HG03097 (cell line): ENCODE data around the gene COX7A2L.
"Not testable (repeated sequence)": the region's sequence is repeated elsewhere in the genome, so short reads cannot be mapped to it uniquely, and the experiment has no call there.

Experiments
- ATAC-seq: cut with Tn5 transposase; IDR thresholded peaks from one replicate; pipeline ENCODE4 v1.9.1; 2021; ENCODE audit not compliant: unreplicated experiment, low FRiP score

COX7A2L gene

GRCh38 chr2:42340045-42340937 is 20.7 kb downstream of the COX7A2L start:
- ATAC-seq: no peak

- no peak for ATAC-seq
Observed at GRCh38 chr2:42339191-42339912, 21.7 kb downstream of the COX7A2L start.

GRCh38 chr2:42338567-42339190 is 22.3 kb downstream of the COX7A2L start:
- ATAC-seq: no peak

- no peak for ATAC-seq
Observed at GRCh38 chr2:42337846-42338566, 23.0 kb downstream of the COX7A2L start.

DNA sequence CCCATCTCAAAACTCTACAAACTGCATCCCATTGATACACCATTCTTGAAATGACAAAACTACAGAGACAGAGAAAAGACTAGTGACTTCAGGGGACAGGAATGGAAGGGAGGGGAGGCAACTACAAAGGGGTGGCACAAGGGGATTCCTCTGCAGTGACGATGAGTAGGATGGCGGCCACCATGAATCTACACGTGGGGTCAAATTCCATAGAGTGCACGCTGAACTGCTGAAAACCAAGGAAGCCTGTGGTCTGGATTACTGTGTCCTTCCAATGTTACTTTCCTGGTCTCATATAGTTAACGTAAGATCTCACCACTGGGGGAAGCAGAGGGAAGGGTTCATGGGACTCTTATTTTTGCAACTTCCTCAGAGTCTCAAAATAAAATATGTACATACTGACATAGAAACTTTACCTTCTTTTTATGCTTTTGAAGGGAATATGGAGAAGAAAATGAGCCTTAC is 23.6 kb downstream of the COX7A2L start:
- ATAC-seq: no peak

GRCh38 chr2:42336361-42336965 is 24.6 kb downstream of the COX7A2L start:
- ATAC-seq: no peak

DNA sequence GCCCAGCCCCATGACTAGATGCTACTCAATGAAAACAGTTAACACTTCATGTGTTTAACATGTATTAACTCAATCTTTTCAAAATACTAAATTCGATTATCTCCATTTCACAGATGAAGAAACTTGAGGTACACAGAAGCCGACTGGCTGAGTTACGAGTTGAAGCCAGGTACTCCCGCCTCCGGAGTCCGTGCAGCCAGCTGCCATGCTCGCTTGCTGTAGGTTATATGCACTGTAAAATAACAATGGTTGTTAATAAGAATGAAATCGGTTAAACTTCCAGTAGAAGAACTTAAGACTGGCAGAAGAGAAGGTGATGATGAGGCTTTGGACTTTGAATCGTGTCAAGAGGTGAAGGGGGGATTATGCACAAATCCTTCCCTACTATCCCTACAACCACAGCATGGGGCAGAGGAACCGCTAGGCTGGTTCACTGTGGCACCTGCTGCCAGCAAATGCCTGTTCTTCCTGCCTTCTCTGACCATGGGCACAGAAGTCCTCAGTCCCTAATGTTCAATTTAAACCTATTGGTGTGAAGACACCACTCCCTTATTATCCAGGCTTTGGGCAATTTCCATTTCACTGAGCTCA is 25.4 kb downstream of the COX7A2L start:
- no peak for ATAC-seq

GRCh38 chr2:42334865-42335264 is 26.2 kb downstream of the COX7A2L start:
- not testable (repeated sequence) for ATAC-seq

GRCh38 chr2:42334220-42334619 is 26.8 kb downstream of the COX7A2L start:
- no peak for ATAC-seq

GRCh38 chr2:42333579-42333978 is 27.4 kb downstream of the COX7A2L start:
- ATAC-seq: no peak

DNA sequence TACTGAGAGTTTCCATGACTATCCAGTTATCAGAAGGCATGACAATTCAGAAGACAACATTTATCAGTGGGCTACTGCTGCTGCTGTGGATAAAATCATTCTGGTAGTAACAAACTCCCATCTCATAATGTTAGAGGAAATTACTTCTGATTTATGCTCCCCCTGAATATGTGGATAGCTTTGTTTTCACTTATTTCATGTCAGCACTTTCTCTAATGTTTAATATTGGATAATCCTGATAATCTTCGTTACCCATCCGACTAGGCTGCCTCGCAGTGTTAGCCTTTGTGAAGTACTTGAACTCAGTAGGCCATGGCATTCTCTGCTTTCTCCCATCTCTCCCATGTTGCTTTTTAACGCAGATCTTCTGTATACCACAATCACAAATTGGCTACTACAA is 28.4 kb downstream of the COX7A2L start:
- ATAC-seq: no peak

- ATAC-seq: no peak
Observed at GRCh38 chr2:42331569-42332284, 29.3 kb downstream of the COX7A2L start.

DNA sequence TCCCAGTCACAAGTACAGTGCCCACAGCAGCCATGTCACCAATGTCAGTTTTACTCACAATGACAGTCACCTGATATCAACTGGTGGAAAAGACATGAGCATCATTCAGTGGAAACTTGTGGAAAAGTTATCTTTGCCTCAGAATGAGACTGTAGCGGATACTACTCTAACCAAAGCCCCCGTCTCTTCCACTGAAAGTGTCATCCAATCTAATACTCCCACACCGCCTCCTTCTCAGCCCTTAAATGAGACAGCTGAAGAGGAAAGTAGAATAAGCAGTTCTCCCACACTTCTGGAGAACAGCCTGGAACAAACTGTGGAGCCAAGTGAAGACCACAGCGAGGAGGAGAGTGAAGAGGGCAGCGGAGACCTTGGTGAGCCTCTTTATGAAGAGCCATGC is 31.3 kb downstream of the COX7A2L start:
- ATAC-seq: no peak

- no peak for ATAC-seq
Observed at GRCh38 chr2:42328923-42329322, 32.1 kb downstream of the COX7A2L start.

- ATAC-seq: no peak
Observed at GRCh38 chr2:42328148-42328833, 32.7 kb downstream of the COX7A2L start.

- no peak for ATAC-seq
Observed at GRCh38 chr2:42327125-42327524, 33.9 kb downstream of the COX7A2L start.

- ATAC-seq: no peak
Observed at GRCh38 chr2:42325609-42326008, 35.4 kb downstream of the COX7A2L start.

DNA sequence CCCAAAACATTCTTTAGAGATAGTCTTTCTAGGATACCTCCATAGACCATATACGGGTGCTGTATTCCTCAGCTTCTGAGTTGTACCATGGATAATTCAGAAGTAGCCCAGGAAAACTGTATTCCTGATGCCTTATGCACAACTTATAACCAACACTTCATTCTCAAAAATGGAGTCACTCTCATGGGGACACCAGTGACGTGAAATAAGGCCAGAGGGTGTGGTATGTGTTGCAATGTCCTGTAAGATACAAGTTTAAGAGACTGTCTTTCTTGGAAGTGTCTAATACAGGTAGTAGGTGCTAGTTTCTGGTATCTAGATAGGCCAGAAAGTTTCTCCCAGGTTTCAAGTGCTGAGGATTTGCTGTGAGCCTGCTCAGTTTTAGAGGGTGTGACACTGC is 36.1 kb downstream of the COX7A2L start:
- ATAC-seq: no peak

DNA sequence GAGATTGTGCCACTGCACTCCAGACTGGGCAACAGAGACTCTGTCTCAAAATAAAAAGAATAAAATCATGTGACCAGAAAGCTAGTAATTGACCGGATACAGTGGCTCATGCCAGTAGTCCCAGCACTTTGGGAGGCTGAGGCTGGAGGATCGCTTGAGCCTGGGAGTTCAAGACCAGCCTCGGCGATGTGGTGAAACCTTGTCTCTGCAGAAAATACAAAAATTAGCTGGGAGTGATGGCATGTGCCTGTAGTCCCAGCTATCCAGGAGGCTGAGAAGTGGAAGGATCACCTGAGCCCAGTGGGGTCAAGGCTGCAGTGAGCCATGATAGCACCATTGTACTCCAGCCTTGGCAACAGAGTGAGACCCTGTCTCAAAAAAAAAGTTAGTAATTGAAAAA is 36.8 kb downstream of the COX7A2L start:
- no peak for ATAC-seq
